Middle frontal gyrus (tissue), 1 donor: ENCODE data around the gene CPED1.

Experiments used
- DNase-seq: peaks from one replicate; pipeline ENCODE4 v3.0.0-alpha.2; 2015; ENCODE audit warnings: low spot score; ENCODE audit errors: extremely low spot score

CPED1 gene

GRCh38 chr7:121342631-121343030 lies 354.1 kb downstream of the CPED1 start:
- DNase-seq, result no peak

DNA sequence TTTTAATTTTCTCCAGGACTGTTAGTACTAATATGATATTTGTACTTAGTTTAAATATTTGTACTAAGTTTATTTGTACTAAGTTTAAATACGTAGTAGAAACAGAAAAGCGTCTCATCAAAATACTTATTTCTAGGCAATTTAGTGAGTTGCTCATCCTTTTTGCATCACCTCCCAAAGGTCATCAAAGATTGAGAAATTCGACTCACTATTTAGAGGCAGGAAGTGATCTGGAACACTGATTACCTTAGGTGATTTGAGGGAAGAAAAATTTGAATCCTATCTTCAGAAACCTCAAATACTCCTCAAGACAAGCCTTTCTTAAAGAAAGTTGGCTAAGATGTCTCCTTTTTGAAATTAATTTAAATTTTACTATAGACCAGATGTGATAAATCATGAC lies 354.8 kb downstream of the CPED1 start:
- DNase-seq, result no peak

DNA sequence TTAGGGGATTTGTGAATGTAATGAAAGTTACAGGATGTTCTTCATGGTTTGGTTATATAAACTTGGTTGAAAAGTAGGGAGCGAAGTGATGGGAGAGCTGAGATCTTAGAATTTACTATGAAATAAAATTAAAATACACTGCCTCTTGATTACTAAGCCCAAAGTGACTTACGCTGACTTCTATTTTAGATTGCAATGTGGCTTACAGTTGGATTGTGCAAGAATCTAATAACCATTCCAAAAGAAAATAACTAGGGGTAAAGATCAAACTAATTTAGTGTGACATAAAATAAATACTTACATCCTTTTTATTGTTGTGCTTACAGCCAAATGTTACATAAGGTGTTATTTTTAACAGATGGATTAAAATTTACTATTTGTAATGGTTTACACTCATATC lies 355.6 kb downstream of the CPED1 start:
- DNase-seq, result no peak

- DNase-seq, result no peak
Measured at GRCh38 chr7:121344497-121344896, 356.0 kb downstream of the CPED1 start.
